ENCODE data around the gene USF1. TPM values are rescaled to one million over a fixed set of nuclear protein-coding genes. Genes with fewer than 3 reads are reported as not detected.

USF1 gene
- total and polyA plus RNA-seq, 2 experiments from 2014 or later, result 11.9 to 85.1 TPM

Small RNA genes within 50 kb of the gene (small RNA-seq; reads per million reads assigned to genes)
- not detected for gene AL591806.2

Other genes starting within 250 kb of the USF1 start
- not detected in 2 replicates for gene LY9, start 249.8 kb downstream of the USF1 start, total RNA-seq
- not detected in 2 replicates for gene LY9, start 249.8 kb downstream of the USF1 start, polyA plus RNA-seq
- gene CD244, start 183.1 kb downstream of the USF1 start, total RNA-seq, result 0.47 and 0.48 TPM in 2 replicates
- gene CD244, start 183.1 kb downstream of the USF1 start, polyA plus RNA-seq, result 1.1 and 1.2 TPM in 2 replicates
- 9.0 and 11.3 TPM in 2 replicates for gene ITLN1, start 160.8 kb downstream of the USF1 start, total RNA-seq
- gene ITLN1, start 160.8 kb downstream of the USF1 start, polyA plus RNA-seq, result 7.4 and 34.9 TPM in 2 replicates
- gene ITLN2, start 91.2 kb downstream of the USF1 start, total RNA-seq, result 1.3 and 1.4 TPM in 2 replicates
- 1.7 and 3.6 TPM in 2 replicates for gene ITLN2, start 91.2 kb downstream of the USF1 start, polyA plus RNA-seq
- gene F11R, start 24.8 kb downstream of the USF1 start, total RNA-seq, result 140 and 180 TPM in 2 replicates
- gene F11R, start 24.8 kb downstream of the USF1 start, polyA plus RNA-seq, result 148 and 149 TPM in 2 replicates
- 30.8 and 36.3 TPM in 2 replicates for gene TSTD1, start 7.0 kb downstream of the USF1 start, total RNA-seq
- gene TSTD1, start 7.0 kb downstream of the USF1 start, polyA plus RNA-seq, result 101 and 102 TPM in 2 replicates
- gene ARHGAP30, start 23.9 kb upstream of the USF1 start, total RNA-seq, result 0.52 and 0.80 TPM in 2 replicates
- gene ARHGAP30, start 23.9 kb upstream of the USF1 start, polyA plus RNA-seq, result 1.4 and 1.7 TPM in 2 replicates
- gene NECTIN4, start 43.6 kb upstream of the USF1 start, total RNA-seq, result 5.9 and 7.0 TPM in 2 replicates
- gene NECTIN4, start 43.6 kb upstream of the USF1 start, polyA plus RNA-seq, result 8.5 and 12.7 TPM in 2 replicates
- 1.4 and 3.9 TPM in 2 replicates for gene KLHDC9, start 52.4 kb upstream of the USF1 start, total RNA-seq
- gene KLHDC9, start 52.4 kb upstream of the USF1 start, polyA plus RNA-seq, result 4.5 and 7.4 TPM in 2 replicates
- gene PFDN2, start 72.1 kb upstream of the USF1 start, total RNA-seq, result 47.6 and 63.1 TPM in 2 replicates
- 84.6 and 93.2 TPM in 2 replicates for gene PFDN2, start 72.1 kb upstream of the USF1 start, polyA plus RNA-seq
- gene NIT1, start 72.1 kb upstream of the USF1 start, total RNA-seq, result 41.3 and 47.5 TPM in 2 replicates
- gene NIT1, start 72.1 kb upstream of the USF1 start, polyA plus RNA-seq, result 48.9 and 50.4 TPM in 2 replicates
- gene DEDD, start 86.7 kb upstream of the USF1 start, total RNA-seq, result 19.0 and 21.8 TPM in 2 replicates
- 24.3 and 27.1 TPM in 2 replicates for gene DEDD, start 86.7 kb upstream of the USF1 start, polyA plus RNA-seq
- gene UFC1, start 108.0 kb upstream of the USF1 start, total RNA-seq, result 105 and 136 TPM in 2 replicates
- 119 and 128 TPM in 2 replicates for gene UFC1, start 108.0 kb upstream of the USF1 start, polyA plus RNA-seq
- 5.5 and 7.7 TPM in 2 replicates for gene USP21, start 113.5 kb upstream of the USF1 start, total RNA-seq
- 24.4 and 44.7 TPM in 2 replicates for gene USP21, start 113.5 kb upstream of the USF1 start, polyA plus RNA-seq
- 11.2 and 18.3 TPM in 2 replicates for gene PPOX, start 120.4 kb upstream of the USF1 start, total RNA-seq
- 30.7 and 31.6 TPM in 2 replicates for gene PPOX, start 120.4 kb upstream of the USF1 start, polyA plus RNA-seq
- 32.2 and 36.0 TPM in 2 replicates for gene B4GALT3, start 131.5 kb upstream of the USF1 start, total RNA-seq
- 48.1 and 56.9 TPM in 2 replicates for gene B4GALT3, start 131.5 kb upstream of the USF1 start, polyA plus RNA-seq
- 1.2 and 2.3 TPM in 2 replicates for gene ADAMTS4, start 153.1 kb upstream of the USF1 start, total RNA-seq
- 4.4 and 6.1 TPM in 2 replicates for gene ADAMTS4, start 153.1 kb upstream of the USF1 start, polyA plus RNA-seq
- gene NDUFS2, start 156.4 kb upstream of the USF1 start, total RNA-seq, result 103 TPM in 2 replicates
- gene NDUFS2, start 156.4 kb upstream of the USF1 start, polyA plus RNA-seq, result 163 and 177 TPM in 2 replicates
- 1.1 and 4.3 TPM in 2 replicates for gene FCER1G, start 169.3 kb upstream of the USF1 start, total RNA-seq
- gene FCER1G, start 169.3 kb upstream of the USF1 start, polyA plus RNA-seq, result 4.8 and 14.5 TPM in 2 replicates
- 3,581 and 4,608 TPM in 2 replicates for gene APOA2, start 177.7 kb upstream of the USF1 start, total RNA-seq
- gene APOA2, start 177.7 kb upstream of the USF1 start, polyA plus RNA-seq, result 5,258 and 8,089 TPM in 2 replicates
- gene TOMM40L, start 180.1 kb upstream of the USF1 start, total RNA-seq, result 11.4 and 15.7 TPM in 2 replicates
- 14.5 and 15.7 TPM in 2 replicates for gene TOMM40L, start 180.1 kb upstream of the USF1 start, polyA plus RNA-seq
- gene NR1I3, start 192.2 kb upstream of the USF1 start, total RNA-seq, result 2.6 and 4.1 TPM in 2 replicates
- 3.9 and 8.1 TPM in 2 replicates for gene NR1I3, start 192.2 kb upstream of the USF1 start, polyA plus RNA-seq
- gene PCP4L1, start 212.8 kb upstream of the USF1 start, total RNA-seq, result 1.4 and 2.6 TPM in 2 replicates
- gene PCP4L1, start 212.8 kb upstream of the USF1 start, polyA plus RNA-seq, result 1.4 and 1.7 TPM in 2 replicates

Measured in hepatocyte (in vitro differentiated cells).